Fibroblast of the aortic adventitia (primary cell): Measurements from ENCODE around the gene DNAJC4. TPM values are rescaled to one million over a fixed set of nuclear protein-coding genes. Genes with fewer than 3 reads are reported as not detected.

Experiments used
- DNase-seq: peaks from one replicate; pipeline ENCODE4 v3.0.0-alpha.2; 2010; ENCODE audit warnings: low read depth
- H3K4me3 ChIP-seq: 2 replicates; pipeline ENCODE4 v1.5.1; 2011; ENCODE audit warnings: low read depth, mild to moderate bottlenecking, control low read depth, low read length, moderate library complexity
- CTCF ChIP-seq: IDR thresholded peaks from 2 replicates; pipeline ENCODE4 v1.5.1; 2011; ENCODE audit warnings: mild to moderate bottlenecking, low read length, control low read depth, inconsistent platforms; ENCODE audit not compliant: insufficient read depth
- total RNA-seq: library from RNA; depleted of rRNA; stranded (reverse); fragments of >200 nt; gene quantifications from 2 replicates; pipeline ENCODE4 v1.2.3, GENCODE V29; 2012; ENCODE audit warnings: low replicate concordance

Gene DNAJC4
- total RNA-seq, 1 donor, result 9.0 TPM

DNA sequence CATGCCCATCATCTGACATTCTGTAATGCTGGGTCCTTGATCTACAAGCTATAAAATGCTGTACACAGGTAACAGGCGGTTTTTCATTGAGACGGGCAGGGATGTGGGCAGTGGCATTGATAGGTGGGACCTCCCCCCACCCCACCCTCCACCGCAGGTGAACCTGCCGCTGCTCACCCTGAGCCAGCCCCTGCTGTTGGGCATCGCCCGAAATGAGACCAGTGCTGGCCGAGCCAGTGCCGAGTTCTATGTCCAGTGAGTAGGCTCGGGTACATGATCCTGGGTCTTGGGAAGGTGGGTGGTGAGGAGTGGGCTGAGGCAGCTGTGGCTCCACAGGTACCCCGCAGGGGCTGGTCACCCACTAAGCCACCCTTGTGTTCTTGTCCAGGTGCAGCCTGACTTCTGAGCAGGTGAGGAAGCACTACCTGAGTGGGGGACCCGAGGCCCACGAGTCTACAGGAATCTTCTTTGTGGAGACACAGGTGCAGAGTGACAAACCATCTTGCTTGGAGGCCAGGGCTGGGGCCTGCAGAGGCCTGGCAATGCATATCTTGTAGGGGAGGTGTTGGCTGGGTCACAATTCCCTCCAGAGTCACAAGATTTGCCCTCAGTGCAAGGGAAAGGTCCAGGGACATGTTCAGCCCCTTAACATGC is 1.1 kb upstream of the DNAJC4 start:
- no peak for TF ChIP-seq CTCF
- DNase-seq, result no peak
- H3K4me3 ChIP-seq, result peak overlapping the region; percentile 76

- DNase-seq, result no peak
- H3K4me3 ChIP-seq, result peak overlapping the region; percentile 76
- no peak for TF ChIP-seq CTCF
Observed at GRCh38 chr11:64229744-64230170, 591 bp upstream of the DNAJC4 start.

- peak overlapping the region; percentile 76 for H3K4me3 ChIP-seq
- no peak for DNase-seq
- TF ChIP-seq CTCF, result no peak
Observed at GRCh38 chr11:64230985-64231365, 627 bp downstream of the DNAJC4 start.

- H3K4me3 ChIP-seq, result no peak overlapping the region
- DNase-seq, result no peak
- TF ChIP-seq CTCF, result no peak
Observed at GRCh38 chr11:64231546-64231945, 1.2 kb downstream of the DNAJC4 start.

- TF ChIP-seq CTCF, result no peak
- no peak overlapping the region for H3K4me3 ChIP-seq
- DNase-seq, result no peak
Observed at GRCh38 chr11:64232182-64232966, 2.0 kb downstream of the DNAJC4 start.

- no peak overlapping the region for H3K4me3 ChIP-seq
- no peak for DNase-seq
- no peak for TF ChIP-seq CTCF
Observed at GRCh38 chr11:64232967-64233315, 2.6 kb downstream of the DNAJC4 start.
